NCI-H128 (cell line): Measurements from ENCODE around the gene RAD51B.

ENCODE experiments used
- DNase-seq: peaks from one replicate; lab custom pipeline; 2025; ENCODE audit not compliant: unreplicated experiment; lab: John Stamatoyannopoulos, UW

The RAD51B gene

DNA sequence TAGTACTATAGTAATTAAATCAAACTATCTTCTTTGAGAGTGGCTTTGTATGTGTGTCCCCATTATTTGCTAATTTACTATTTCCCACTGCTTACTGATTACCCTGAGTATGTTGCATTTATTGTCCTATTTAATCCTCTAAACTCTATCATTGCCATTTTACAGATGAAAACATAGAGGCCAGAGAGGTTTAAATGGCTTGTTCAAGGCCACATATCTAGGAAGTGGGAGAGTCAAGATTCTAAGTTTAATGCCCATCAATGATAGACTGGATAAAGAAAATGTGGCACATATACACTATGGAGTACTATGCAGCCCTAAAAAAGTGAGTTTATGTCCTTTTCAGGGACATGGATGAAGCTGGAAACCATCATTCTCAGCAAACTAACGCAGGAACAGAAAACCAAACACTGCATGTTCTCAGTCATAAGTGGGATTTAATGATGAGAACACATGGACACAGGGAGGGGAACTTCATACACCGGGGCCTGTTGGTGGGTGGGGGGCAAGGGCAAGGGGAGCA, 553.6 kb downstream of the RAD51B start:
- no peak for DNase-seq

DNA sequence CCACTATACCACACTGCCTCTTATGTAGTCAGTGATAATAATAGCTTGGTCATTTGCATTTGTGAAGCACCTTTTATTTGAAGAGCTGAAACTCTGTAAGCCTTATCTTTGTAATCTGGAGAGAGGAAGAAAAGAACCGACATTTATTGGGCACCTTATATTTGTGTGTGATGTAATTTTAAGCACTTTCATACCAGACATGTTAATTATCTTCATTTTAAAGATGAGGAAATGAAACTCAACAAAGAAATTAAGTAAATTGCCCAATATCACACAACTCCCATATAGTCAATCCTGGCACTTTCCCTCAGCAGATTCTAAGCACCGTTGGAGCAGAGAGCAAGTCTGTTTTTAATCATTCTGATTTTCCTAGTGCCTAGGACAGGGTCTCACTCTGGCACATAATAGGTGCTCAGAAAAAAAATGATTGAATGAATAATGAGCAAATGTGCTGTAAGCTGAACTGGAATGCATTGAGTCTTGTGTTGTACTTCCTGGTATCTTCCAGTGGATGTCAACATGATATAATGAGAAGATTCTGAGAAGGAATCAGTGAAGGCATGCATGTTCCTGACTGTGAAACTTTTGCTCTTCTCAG, 554.4 kb downstream of the RAD51B start:
- no peak for DNase-seq

- no peak for DNase-seq
These were observed 555.1 kb downstream of the RAD51B start for GRCh38 chr14:68374682-68375081.

- no peak for DNase-seq
These were observed 555.8 kb downstream of the RAD51B start for GRCh38 chr14:68375376-68375775.

GRCh38 chr14:68376067-68376779, 556.6 kb downstream of the RAD51B start:
- DNase-seq = no peak

DNA sequence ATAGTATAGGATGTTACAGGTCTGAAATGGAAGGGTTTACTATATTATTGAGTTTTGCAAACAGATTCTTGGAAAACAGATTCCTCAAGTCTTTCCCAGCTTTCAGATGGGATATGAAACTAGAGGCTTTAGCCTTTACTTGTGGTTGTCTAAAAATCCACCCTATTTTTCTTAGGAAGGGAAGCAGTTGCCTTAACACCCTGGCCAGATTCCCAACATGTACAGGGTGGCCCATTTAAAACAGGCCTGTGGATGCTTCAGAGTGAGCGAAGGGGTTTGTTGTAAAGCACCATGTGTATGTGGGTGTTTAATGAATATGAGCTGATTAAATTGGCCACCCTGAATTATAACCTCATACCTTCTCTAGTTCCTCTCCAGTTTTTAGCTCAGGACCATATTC, 557.4 kb downstream of the RAD51B start:
- no peak for DNase-seq

- no peak for DNase-seq
These were observed 557.9 kb downstream of the RAD51B start for GRCh38 chr14:68377459-68377858.

DNA sequence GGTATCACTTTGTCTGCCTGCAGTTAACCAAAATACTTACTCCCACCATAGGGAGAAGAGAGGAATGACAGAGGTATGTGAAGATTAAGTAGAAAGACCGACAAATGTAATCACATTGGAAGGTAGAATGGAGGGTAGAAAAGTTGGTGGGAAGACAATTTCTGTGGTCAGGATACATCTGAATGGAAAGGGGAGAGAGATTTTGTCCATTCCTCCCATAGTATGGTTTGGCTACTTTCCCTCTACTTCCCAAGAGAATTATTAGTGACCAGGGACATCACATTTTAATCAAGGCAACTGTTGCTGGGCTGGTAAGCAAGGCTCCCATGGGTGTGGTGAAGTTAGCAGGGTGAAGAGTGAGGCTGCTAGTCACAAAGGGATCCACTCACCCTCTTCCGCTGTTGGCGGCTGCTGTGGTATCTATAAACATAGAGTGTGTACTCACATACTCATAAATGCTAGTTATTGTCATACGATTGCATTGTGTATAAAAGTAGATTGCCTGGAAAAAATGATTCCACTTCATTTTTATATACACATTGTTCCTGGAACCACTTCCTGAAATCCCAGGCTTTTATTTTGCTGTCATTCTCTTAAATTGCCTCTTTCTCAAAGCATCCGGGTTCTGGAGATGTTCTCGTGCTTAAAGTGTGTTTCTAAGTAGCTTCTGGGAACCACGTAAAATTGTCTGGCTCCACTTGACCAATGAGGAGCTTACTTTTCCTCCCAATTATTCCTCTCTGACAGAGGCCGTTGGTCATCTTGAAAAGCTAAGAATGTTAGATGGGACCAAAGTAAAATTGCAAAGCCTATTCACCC, 560.1 kb downstream of the RAD51B start:
- no peak for DNase-seq

- DNase-seq = no peak
These were observed 560.8 kb downstream of the RAD51B start for GRCh38 chr14:68380329-68380741.

DNA sequence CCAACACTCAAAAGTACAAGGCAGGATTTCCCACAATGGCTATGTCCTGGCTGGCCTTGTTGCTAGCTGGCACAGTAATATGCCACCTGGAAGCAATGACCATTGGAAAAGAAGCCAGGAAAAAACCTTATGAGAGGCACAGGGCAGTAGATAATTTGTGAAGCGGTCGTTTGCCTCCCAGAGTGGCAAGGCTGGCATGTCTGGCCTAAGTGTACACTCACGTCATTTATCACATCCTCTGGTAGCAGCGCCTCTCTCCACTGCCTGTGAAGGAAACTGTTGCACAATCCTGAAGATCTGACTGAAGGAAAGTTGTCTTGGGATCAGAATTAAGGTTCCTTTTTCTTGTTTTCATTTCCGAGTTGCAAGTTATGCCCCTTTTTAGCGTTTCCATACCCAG, 564.8 kb downstream of the RAD51B start:
- no peak for DNase-seq

DNA sequence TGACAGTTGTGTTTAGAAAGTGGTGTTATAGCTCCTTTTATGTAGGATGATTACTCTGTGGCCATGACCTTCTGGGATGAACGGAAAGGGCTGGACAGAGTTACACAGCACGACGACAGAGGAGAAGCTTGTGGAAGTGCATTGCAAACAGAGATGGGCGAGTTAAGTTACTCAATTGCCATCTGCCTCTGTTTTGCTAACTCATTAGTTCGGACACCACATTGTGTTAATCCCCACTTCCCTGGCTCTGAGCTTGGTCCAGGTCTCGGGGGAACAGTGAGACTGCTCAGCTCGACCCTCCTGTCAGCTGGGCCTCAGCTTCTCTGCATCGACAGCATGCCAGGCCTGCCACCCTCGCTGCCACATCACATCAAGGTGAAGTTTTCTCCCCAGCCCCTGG, 565.3 kb downstream of the RAD51B start:
- DNase-seq = no peak

DNA sequence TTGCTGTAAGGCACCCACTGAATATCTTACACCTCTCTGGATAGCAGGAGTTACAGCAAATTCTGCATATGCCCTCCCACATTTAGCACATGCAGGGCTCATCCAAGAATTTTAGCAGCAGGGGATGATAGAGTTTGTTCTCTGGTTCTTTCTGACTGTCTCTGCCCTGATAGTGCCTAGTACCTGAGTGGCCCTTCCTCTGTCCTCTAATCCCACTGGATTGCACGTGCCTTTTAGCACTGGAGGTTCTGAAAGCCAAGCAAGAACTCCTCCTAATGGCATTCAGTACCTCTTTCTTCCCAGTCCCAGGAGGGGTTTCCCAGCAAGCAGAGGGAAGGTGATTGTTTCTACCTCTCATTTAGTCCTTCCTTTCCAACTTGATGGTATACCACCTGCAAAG, 566.9 kb downstream of the RAD51B start:
- DNase-seq = no peak

DNA sequence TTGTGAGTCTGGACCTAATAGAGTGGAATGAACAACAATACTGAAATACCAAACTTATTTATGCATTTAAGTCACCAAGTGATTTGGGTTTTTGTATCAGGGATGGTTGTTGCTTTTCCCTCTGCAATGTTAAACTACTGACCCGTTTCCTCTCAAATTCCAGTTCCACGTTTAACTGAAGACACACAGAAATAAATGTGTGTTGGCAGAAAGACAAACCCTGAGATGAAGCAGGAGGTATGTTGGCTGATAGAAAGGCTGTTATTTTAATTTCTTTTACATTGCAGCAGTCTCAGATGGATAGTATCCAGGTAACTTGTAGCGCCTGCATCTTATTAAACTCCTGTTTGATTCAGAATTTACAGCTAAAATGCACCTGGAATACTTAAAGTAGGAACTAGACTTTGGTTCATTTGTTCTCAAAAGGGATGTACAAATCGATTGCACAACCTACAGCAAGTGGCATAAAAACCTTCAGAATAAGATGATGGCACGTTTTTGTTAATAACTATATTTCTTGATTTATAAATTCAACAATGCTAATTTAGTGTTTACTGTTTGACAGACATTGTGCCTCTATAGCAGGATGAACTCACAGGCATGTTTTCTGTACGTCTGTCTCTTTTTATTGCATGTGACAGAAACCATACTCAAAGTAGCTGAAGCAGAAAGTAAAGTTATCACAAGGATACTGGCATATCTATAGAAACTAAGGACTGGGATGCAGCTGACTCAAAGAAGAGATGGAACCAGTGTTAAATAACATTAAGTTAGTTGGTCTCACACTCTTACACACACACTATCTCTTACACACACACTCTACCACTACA, 567.6 kb downstream of the RAD51B start:
- DNase-seq = no peak

- no peak for DNase-seq
These were observed 570.4 kb downstream of the RAD51B start for GRCh38 chr14:68389943-68390342.

- DNase-seq = no peak
These were observed 571.2 kb downstream of the RAD51B start for GRCh38 chr14:68390741-68391140.

- no peak for DNase-seq
These were observed 571.9 kb downstream of the RAD51B start for GRCh38 chr14:68391311-68392014.

DNA sequence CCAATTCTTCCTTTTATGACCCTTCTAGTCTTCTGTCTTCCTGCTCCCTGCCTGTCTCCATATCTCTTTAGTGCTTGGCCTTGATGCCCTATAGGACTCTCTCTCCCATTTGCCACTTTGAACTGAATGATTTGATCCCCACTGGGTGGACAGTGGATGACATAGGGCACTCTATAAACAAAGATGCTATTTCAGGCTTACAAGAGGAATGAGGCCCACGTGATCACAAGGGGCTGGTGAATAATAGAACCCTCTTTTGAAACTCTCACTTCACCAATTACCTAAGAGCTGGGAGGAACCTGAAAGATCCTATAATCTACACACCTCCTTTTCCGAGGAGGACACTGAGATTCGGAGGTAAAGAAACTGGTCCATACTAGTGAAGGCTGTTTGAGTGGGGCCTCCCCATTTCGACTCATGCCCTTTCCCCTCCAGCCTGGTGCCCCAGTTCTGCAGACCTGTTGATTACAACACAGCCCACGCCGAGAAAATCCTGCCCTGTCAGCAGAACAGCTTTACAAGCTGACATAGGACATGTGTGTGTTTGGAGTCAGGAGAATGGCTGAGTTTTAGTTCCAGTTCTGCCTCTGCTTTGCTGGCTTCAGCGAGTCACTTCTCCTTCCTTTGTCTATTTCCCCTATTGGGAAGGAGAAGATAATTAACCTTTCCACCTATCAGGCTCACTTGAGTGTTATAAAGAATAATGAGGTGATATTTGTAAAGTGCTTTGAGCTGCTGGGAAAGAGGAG, 573.0 kb downstream of the RAD51B start:
- no peak for DNase-seq

GRCh38 chr14:68393259-68393658, 573.7 kb downstream of the RAD51B start:
- no peak for DNase-seq

DNA sequence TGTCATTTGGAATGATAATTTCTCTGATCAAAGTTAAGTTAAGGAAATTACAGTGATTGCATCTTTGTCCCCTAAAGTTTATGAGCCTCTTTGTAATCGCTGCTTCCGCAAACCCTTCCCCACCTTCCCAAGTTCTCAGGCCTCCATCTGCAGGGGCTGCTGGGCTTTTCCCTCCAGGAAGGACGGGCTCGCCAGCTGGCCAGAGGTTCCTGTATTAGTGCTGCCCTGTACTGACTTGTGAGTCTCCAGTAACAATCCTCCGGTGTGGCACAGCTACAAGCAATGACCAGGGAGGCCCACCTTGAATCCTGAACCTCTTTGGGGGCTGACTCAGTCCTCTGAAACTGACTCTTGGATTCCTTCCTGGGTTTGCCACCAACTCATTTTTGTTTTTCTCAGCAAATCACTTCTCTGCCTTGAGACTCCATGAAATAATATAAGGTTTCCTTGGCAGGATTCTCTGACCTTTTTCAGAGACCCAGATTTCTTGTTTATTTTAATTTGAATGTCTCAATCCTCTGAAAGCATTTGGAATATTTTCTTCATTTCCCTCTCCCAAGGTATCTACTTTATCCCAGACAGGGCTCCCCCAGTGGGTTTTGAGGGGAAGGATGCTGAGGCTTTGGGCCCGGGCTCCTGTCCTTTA, 574.7 kb downstream of the RAD51B start:
- DNase-seq = no peak
